Measurements from ENCODE around the gene QKI.
"Not testable (repeated sequence)": the region's sequence is repeated elsewhere in the genome, so short reads cannot be mapped to it uniquely, and the experiment has no call there.

The QKI gene

GRCh38 chr6:163433486-163433885, 19.0 kb downstream of the QKI start:
- H3K9me3 ChIP-seq (ENCODE audit: control insufficient read depth, insufficient read depth, low read length); H3K27me3 ChIP-seq (ENCODE audit: control insufficient read depth, insufficient read depth, low read length): not testable (repeated sequence)

DNA sequence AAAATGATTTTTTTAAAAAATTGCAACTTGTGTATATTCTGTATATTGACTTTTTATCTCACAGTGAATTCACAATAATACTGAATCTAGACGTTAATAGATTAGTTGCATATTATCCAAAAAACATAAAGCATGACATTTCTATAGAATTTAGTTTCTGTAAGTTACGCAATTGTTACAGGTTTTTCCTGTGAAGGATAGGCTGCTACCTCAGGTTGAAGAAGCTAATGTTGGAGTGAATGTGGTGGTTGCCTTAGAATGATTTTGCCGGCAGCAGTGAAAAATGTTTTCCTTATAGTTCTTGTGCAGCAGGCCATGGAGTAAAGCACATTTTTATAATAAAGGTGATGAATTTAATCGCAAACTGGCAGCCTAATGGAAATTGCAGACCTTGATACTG, 20.5 kb downstream of the QKI start:
- Histone ChIP-seq H3K36me3 (ENCODE audit: control insufficient read depth, insufficient read depth, low read length) (no peaks in the 10 kb centered on the region), H3K9me3 (ENCODE audit: control insufficient read depth, insufficient read depth, low read length) (no peaks in the 10 kb centered on the region), H3K27me3 (ENCODE audit: control insufficient read depth, insufficient read depth, low read length) (no peaks in the 10 kb centered on the region), H3K9ac (ENCODE audit: low read depth, low read length) (no peak overlapping the region), H3K4me1 (ENCODE audit: control insufficient read depth, insufficient read depth, low read length) (peaks cover 17% of the 10 kb centered on the region), H3K4me3 (ENCODE audit: low read depth, low read length) (no peak overlapping the region)

More at GRCh38 chr6:163433486-163433885, 19.0 kb downstream of the QKI start:
- H3K9ac ChIP-seq (ENCODE audit: low read depth, low read length); H3K4me3 ChIP-seq (ENCODE audit: low read depth, low read length); H3K36me3 ChIP-seq (ENCODE audit: control insufficient read depth, insufficient read depth, low read length): not testable (repeated sequence)
- peaks cover 17% of the 10 kb centered on the region for H3K4me1 ChIP-seq (ENCODE audit: control insufficient read depth, insufficient read depth, low read length)

DNA sequence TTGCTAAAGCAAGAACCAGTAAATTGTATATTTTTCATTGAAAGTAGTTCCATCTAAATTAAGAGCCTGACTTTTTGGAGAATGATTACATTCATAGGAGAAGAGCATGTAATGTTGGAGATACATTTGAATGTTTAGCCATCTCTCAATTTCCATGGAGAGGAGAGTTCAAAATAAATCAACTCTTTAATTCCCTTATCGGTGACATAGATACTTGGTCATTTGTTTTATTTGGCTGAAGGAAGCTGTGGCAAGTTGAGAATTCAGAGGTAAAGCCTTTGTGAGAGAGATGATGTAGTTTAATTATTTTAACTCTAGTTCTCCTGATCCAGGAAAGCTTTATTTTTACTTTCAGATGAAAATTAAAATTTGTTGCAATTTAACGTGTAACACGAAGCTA, 22.3 kb downstream of the QKI start:
- Histone ChIP-seq H3K36me3 (ENCODE audit: control insufficient read depth, insufficient read depth, low read length) (no peaks in the 10 kb centered on the region), H3K27me3 (ENCODE audit: control insufficient read depth, insufficient read depth, low read length) (no peaks in the 10 kb centered on the region), H3K4me1 (ENCODE audit: control insufficient read depth, insufficient read depth, low read length) (peaks cover 16% of the 10 kb centered on the region)

DNA sequence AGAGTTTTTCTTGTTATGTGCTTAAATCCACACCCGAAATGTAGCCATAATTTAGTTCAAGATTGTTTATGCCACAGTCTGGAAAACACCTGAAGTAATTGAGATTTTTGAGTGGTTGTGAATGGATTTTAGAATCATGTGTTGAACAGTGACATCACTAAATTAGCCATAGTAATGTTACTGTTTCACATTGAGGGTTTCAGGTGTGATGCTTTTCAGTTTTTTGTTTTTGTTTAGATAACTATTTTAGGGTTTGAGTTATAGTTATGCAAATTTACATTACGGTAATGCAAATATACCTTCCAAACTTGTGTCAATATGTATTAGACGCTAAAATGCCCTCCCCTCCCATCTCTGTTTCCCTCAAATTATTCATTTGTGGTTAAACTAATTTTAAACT, 22.9 kb downstream of the QKI start:
- no peaks in the 10 kb centered on the region for H3K36me3 ChIP-seq (ENCODE audit: control insufficient read depth, insufficient read depth, low read length)
- H3K4me1 ChIP-seq (ENCODE audit: control insufficient read depth, insufficient read depth, low read length), result peaks cover 16% of the 10 kb centered on the region
- no peaks in the 10 kb centered on the region for H3K27me3 ChIP-seq (ENCODE audit: control insufficient read depth, insufficient read depth, low read length)
- H3K9me3 ChIP-seq (ENCODE audit: control insufficient read depth, insufficient read depth, low read length), result no peaks in the 10 kb centered on the region
- H3K4me3 ChIP-seq (ENCODE audit: low read depth, low read length), result no peak overlapping the region
- no peak overlapping the region for H3K9ac ChIP-seq (ENCODE audit: low read depth, low read length)

More for the DNA sequence above, 22.3 kb downstream of the QKI start:
- Histone ChIP-seq H3K9me3 (ENCODE audit: control insufficient read depth, insufficient read depth, low read length) (no peaks in the 10 kb centered on the region), H3K4me3 (ENCODE audit: low read depth, low read length) (no peak overlapping the region), H3K9ac (ENCODE audit: low read depth, low read length) (no peak overlapping the region)

- H3K9ac ChIP-seq (ENCODE audit: low read depth, low read length), result no peak overlapping the region
- H3K9me3 ChIP-seq (ENCODE audit: control insufficient read depth, insufficient read depth, low read length), result no peaks in the 10 kb centered on the region
- no peak overlapping the region for H3K4me3 ChIP-seq (ENCODE audit: low read depth, low read length)
- H3K4me1 ChIP-seq (ENCODE audit: control insufficient read depth, insufficient read depth, low read length), result peaks cover 20% of the 10 kb centered on the region
- no peaks in the 10 kb centered on the region for H3K27me3 ChIP-seq (ENCODE audit: control insufficient read depth, insufficient read depth, low read length)
- no peaks in the 10 kb centered on the region for H3K36me3 ChIP-seq (ENCODE audit: control insufficient read depth, insufficient read depth, low read length)
These were observed 23.9 kb downstream of the QKI start for GRCh38 chr6:163438298-163438939.

DNA sequence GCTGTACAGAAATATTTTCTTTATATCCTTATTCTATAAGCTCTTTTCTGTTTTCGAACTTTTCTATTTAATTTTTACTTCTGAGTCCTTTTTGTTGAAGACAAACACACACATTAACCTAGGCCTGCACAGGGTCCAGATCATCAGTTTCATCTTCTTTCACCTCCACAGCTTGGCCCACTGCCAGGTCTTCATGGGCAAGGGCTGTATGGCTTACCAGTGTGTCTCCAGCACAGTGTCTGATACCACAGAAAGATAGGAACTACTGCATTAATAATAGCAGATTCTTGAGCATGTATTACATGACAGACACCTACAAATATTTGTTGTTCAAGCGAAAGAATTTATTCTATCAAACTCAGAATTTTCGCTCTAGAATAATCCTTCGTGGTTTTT, 24.4 kb downstream of the QKI start:
- Histone ChIP-seq H3K4me3 (ENCODE audit: low read depth, low read length) (no peak overlapping the region), H3K27me3 (ENCODE audit: control insufficient read depth, insufficient read depth, low read length) (no peaks in the 10 kb centered on the region), H3K9ac (ENCODE audit: low read depth, low read length) (no peak overlapping the region), H3K36me3 (ENCODE audit: control insufficient read depth, insufficient read depth, low read length) (no peaks in the 10 kb centered on the region), H3K4me1 (ENCODE audit: control insufficient read depth, insufficient read depth, low read length) (peaks cover 20% of the 10 kb centered on the region), H3K9me3 (ENCODE audit: control insufficient read depth, insufficient read depth, low read length) (no peaks in the 10 kb centered on the region)

DNA sequence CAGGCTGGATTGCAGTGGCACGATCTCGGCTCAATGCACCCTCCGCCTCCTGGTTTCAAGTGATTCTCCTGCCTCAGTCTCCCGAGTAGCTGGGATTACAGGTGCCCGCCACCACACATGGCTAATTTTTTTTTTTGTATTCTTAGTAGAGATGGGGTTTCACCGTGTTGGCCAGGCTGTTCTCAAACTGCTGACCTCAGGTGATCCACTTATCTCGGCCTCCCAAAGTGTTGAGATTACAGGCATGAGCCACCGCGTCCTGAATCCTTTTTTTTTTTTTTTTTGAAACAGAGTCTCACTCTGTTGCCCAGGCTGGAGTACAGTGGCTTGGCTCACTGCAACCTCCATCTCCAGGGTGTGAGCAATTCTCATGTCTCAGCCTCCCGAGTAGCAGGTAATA, 24.9 kb downstream of the QKI start:
- not testable (repeated sequence) for H3K9me3 ChIP-seq (ENCODE audit: control insufficient read depth, insufficient read depth, low read length); H3K4me3 ChIP-seq (ENCODE audit: low read depth, low read length); H3K36me3 ChIP-seq (ENCODE audit: control insufficient read depth, insufficient read depth, low read length); H3K27me3 ChIP-seq (ENCODE audit: control insufficient read depth, insufficient read depth, low read length); H3K9ac ChIP-seq (ENCODE audit: low read depth, low read length)
- H3K4me1 ChIP-seq (ENCODE audit: control insufficient read depth, insufficient read depth, low read length), result peaks cover 23% of the 10 kb centered on the region

DNA sequence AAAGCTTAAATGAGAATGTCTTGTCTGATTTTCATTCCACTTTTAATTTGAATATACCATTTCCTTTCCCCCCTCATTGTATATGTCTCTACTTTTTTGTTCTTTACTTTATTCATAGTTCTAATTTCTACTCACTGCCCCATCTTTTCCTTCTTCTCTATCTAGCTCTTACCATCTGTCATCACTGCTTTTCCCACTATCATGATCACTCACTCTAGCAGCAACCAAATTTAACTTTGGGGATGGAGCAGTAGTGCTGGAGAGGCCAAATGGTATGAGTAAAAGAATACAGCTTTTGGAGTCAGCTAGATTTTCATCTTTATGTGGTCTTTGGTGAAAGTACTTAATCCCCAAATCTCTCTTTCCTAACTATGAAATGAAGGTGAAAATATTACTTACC, 25.5 kb downstream of the QKI start:
- Histone ChIP-seq H3K27me3 (ENCODE audit: control insufficient read depth, insufficient read depth, low read length) (no peaks in the 10 kb centered on the region), H3K9ac (ENCODE audit: low read depth, low read length) (no peak overlapping the region), H3K36me3 (ENCODE audit: control insufficient read depth, insufficient read depth, low read length) (no peaks in the 10 kb centered on the region), H3K4me1 (ENCODE audit: control insufficient read depth, insufficient read depth, low read length) (peaks cover 23% of the 10 kb centered on the region), H3K4me3 (ENCODE audit: low read depth, low read length) (no peak overlapping the region), H3K9me3 (ENCODE audit: control insufficient read depth, insufficient read depth, low read length) (no peaks in the 10 kb centered on the region)

- Histone ChIP-seq H3K4me1 (ENCODE audit: control insufficient read depth, insufficient read depth, low read length) (peaks cover 30% of the 10 kb centered on the region), H3K4me3 (ENCODE audit: low read depth, low read length) (no peak overlapping the region), H3K9me3 (ENCODE audit: control insufficient read depth, insufficient read depth, low read length) (no peaks in the 10 kb centered on the region), H3K27me3 (ENCODE audit: control insufficient read depth, insufficient read depth, low read length) (no peaks in the 10 kb centered on the region), H3K36me3 (ENCODE audit: control insufficient read depth, insufficient read depth, low read length) (no peaks in the 10 kb centered on the region), H3K9ac (ENCODE audit: low read depth, low read length) (no peak overlapping the region)
These were observed 27.8 kb downstream of the QKI start for GRCh38 chr6:163442336-163442735.

DNA sequence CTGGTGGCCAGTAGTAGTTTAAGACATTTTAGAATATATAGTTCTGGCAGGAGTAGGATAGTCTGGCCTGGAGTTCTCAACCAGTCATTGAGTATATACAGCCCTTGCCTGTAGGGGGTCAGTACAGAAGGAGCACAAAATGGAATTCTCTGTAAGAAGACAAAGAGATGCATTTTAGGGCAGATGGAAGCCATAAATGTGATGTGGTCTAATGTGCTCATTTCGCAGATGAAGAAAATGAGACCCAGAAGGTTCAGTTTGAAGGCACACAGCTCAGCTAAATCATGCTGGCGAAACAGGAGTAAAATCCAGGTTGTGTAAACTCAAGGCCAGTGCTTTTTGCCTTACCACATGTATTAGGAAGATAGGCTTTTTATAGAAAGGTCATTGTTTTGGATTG, 29.6 kb downstream of the QKI start:
- Histone ChIP-seq H3K9ac (ENCODE audit: low read depth, low read length) (no peak overlapping the region), H3K27me3 (ENCODE audit: control insufficient read depth, insufficient read depth, low read length) (no peaks in the 10 kb centered on the region), H3K36me3 (ENCODE audit: control insufficient read depth, insufficient read depth, low read length) (no peaks in the 10 kb centered on the region), H3K4me3 (ENCODE audit: low read depth, low read length) (no peak overlapping the region), H3K4me1 (ENCODE audit: control insufficient read depth, insufficient read depth, low read length) (peaks cover 26% of the 10 kb centered on the region), H3K9me3 (ENCODE audit: control insufficient read depth, insufficient read depth, low read length) (no peaks in the 10 kb centered on the region)

GRCh38 chr6:163446549-163446948, 32.0 kb downstream of the QKI start:
- Histone ChIP-seq H3K36me3 (ENCODE audit: control insufficient read depth, insufficient read depth, low read length) (no peaks in the 10 kb centered on the region), H3K9ac (ENCODE audit: low read depth, low read length) (no peak overlapping the region), H3K4me3 (ENCODE audit: low read depth, low read length) (no peak overlapping the region), H3K27me3 (ENCODE audit: control insufficient read depth, insufficient read depth, low read length) (no peaks in the 10 kb centered on the region), H3K4me1 (ENCODE audit: control insufficient read depth, insufficient read depth, low read length) (peaks cover 23% of the 10 kb centered on the region), H3K9me3 (ENCODE audit: control insufficient read depth, insufficient read depth, low read length) (no peaks in the 10 kb centered on the region)

GRCh38 chr6:163449076-163449475, 34.6 kb downstream of the QKI start:
- Histone ChIP-seq H3K4me1 (ENCODE audit: control insufficient read depth, insufficient read depth, low read length) (peaks cover 16% of the 10 kb centered on the region), H3K36me3 (ENCODE audit: control insufficient read depth, insufficient read depth, low read length) (no peaks in the 10 kb centered on the region), H3K9me3 (ENCODE audit: control insufficient read depth, insufficient read depth, low read length) (no peaks in the 10 kb centered on the region), H3K9ac (ENCODE audit: low read depth, low read length) (no peak overlapping the region), H3K4me3 (ENCODE audit: low read depth, low read length) (no peak overlapping the region), H3K27me3 (ENCODE audit: control insufficient read depth, insufficient read depth, low read length) (no peaks in the 10 kb centered on the region)
